NCI-H510A treated with DMSO at 0.1 percent for 48 hours (cell line): ENCODE measurements around the gene STPG3.
"Not testable (repeated sequence)": the region's sequence is repeated elsewhere in the genome, so short reads cannot be mapped to it uniquely, and the experiment has no call there.

ENCODE experiments used
- DNase-seq: peaks from one replicate; lab custom pipeline; 2025; lab: John Stamatoyannopoulos, UW

Gene STPG3

GRCh38 chr9:137234055-137234697 is 16.9 kb upstream of the STPG3 start:
- DNase-seq, result no peak

GRCh38 chr9:137234758-137235423 is 16.2 kb upstream of the STPG3 start:
- DNase-seq, result no peak

GRCh38 chr9:137235424-137236237 is 15.5 kb upstream of the STPG3 start:
- DNase-seq, result no peak

GRCh38 chr9:137236238-137236935 is 14.7 kb upstream of the STPG3 start:
- DNase-seq, result peak; percentile 72

- no peak for DNase-seq
These were observed 14.1 kb upstream of the STPG3 start for GRCh38 chr9:137236936-137237421.

- peak; percentile 56 for DNase-seq
These were observed 13.0 kb upstream of the STPG3 start for GRCh38 chr9:137237759-137238726.

- DNase-seq, result not testable (repeated sequence)
These were observed 11.4 kb upstream of the STPG3 start for GRCh38 chr9:137239541-137240200.

GRCh38 chr9:137240318-137240840 is 10.7 kb upstream of the STPG3 start:
- DNase-seq, result peak; percentile 31

- DNase-seq, result peak; percentile 99
These were observed 10.1 kb upstream of the STPG3 start, which contains the start of gene TUBB4B for GRCh38 chr9:137240841-137241489. Gene TUBB4B (plus strand): TSS chr9:137241287. CDS start chr9:137241361, 74 bp downstream.

- DNase-seq, result no peak
These were observed 9.4 kb upstream of the STPG3 start for GRCh38 chr9:137241490-137242268.

- DNase-seq, result no peak
These were observed 8.6 kb upstream of the STPG3 start for GRCh38 chr9:137242269-137243203.

GRCh38 chr9:137243266-137243625 is 7.8 kb upstream of the STPG3 start:
- DNase-seq, result not testable (repeated sequence)

- no peak for DNase-seq
These were observed 7.2 kb upstream of the STPG3 start for GRCh38 chr9:137243626-137244485.

- DNase-seq, result no peak
These were observed 6.3 kb upstream of the STPG3 start for GRCh38 chr9:137244486-137245449.
